K562 (cell line): ENCODE measurements around the gene GLRX5. TPM values are rescaled to one million over a fixed set of nuclear protein-coding genes. Genes with fewer than 3 reads are reported as not detected.

Experiments
- ATAC-seq: fragments of 200-7000 bp; cut with Tn5 transposase; 3 replicates; pipeline ENCODE4 v1.9.1; 2020; ENCODE audit warnings: moderate library complexity
- BruUV-seq: library from RNA; stranded (reverse); fragments of 400-500 nt; replicated peaks from 2 replicates; lab custom pipeline; 2021; lab: Mats Ljungman, UMichigan
- CTCF ChIA-PET: fragments of 300-600 bp; formaldehyde crosslinking; extraction: SDS; loops from one replicate; lab custom pipeline; 2021; ENCODE audit warnings: low intra/inter-chr PET ratio; lab: Yijun Ruan, JAX
- POLR2A ChIA-PET: fragments of 300-600, 350-650 bp; sonication (Branson Sonifier 250); formaldehyde crosslinking; extraction: SDS; loops from one replicate; lab custom pipeline; 2021; ENCODE audit warnings: antibody characterized with exemption, inconsistent platforms; lab: Yijun Ruan, JAX
- DNase-seq, 4 experiments: peaks; one replicate each; pipeline versions ENCODE4 v3.0.0 to v3.0.0-alpha.2; 2011 to 2018; ENCODE audit warnings: low spot score in 3 of 4, mixed read lengths in 3 of 4; ENCODE audit errors: extremely low read depth in 1 of 4
- FAIRE-seq: peaks from 2 replicates; lab custom pipeline; 2011; peaks lifted over from hg19 to GRCh38; lab: Jason Lieb, UNC
- H2AFZ ChIP-seq: 2 replicates; pipeline ENCODE4 v1.6.0; 2011; ENCODE audit warnings: low read depth, low read length, control low read depth, inconsistent platforms
- H3K27ac ChIP-seq: fragments of 200-600 bp; 3 replicates; pipeline ENCODE4 v1.8.0; 2011; ENCODE audit warnings: low read depth, mild to moderate bottlenecking, control low read depth, inconsistent platforms, low read length, moderate library complexity, mixed read lengths; ENCODE audit errors: extremely low read depth
- H3K27me3 ChIP-seq, 2 experiments: fragments of 300-600 bp in 1 of 2; 2 replicates in 1 of 2; 3 replicates in 1 of 2; pipeline versions ENCODE4 v1.6.0 to v1.8.0; 2011; ENCODE audit warnings: inconsistent platforms in 2 of 2, low read length in 2 of 2, mild to moderate bottlenecking in 1 of 2, mixed read lengths in 1 of 2, moderate library complexity in 1 of 2; ENCODE audit not compliant: control insufficient read depth in 2 of 2, insufficient read depth in 2 of 2
- H3K36me3 ChIP-seq: fragments of 300-600 bp; 3 replicates; pipeline ENCODE4 v1.8.0; 2011; ENCODE audit warnings: mild to moderate bottlenecking, low read length, inconsistent platforms; ENCODE audit not compliant: control insufficient read depth, insufficient read depth
- H3K4me1 ChIP-seq, 2 experiments: fragments of 200-600 bp in 1 of 2; replicated peaks in 1 of 2; 2 replicates in 1 of 2; 3 replicates in 1 of 2; pipeline versions ENCODE4 v1.5.1 to v1.8.0; 2011; ENCODE audit warnings: inconsistent platforms in 2 of 2, low read length in 2 of 2, mild to moderate bottlenecking in 1 of 2, mixed read lengths in 1 of 2, moderate library complexity in 1 of 2; ENCODE audit not compliant: control insufficient read depth in 2 of 2, insufficient read depth in 2 of 2
- H3K4me2 ChIP-seq: 2 replicates; pipeline ENCODE4 v1.6.1; 2011; ENCODE audit warnings: low read length, control low read depth, inconsistent platforms, mixed read lengths; ENCODE audit not compliant: insufficient read depth
- H3K4me3 ChIP-seq: fragments of 200-600 bp; sonication (generic), shearing (Covaris generic); 2 replicates; pipeline ENCODE4 v1.5.1; 2016; ENCODE audit warnings: control low read depth, inconsistent platforms
- H3K79me2 ChIP-seq: fragments of 200-600 bp; 3 replicates; pipeline ENCODE4 v1.8.0; 2011; ENCODE audit warnings: low read length, inconsistent platforms; ENCODE audit not compliant: control insufficient read depth, insufficient read depth
- H3K9ac ChIP-seq, 2 experiments: 2 replicates each; pipeline versions ENCODE4 v1.6.0 to v1.6.1; 2011; ENCODE audit warnings: low read depth in 2 of 2, low read length in 2 of 2, control low read depth in 1 of 2, inconsistent platforms in 1 of 2, mild to moderate bottlenecking in 1 of 2, mixed read lengths in 1 of 2; ENCODE audit not compliant: insufficient read depth in 1 of 2
- H3K9me1 ChIP-seq: one replicate; pipeline ENCODE4 v1.6.0; 2011; ENCODE audit warnings: inconsistent platforms, mild to moderate bottlenecking, low read length, moderate library complexity; ENCODE audit not compliant: control insufficient read depth, insufficient read depth
- H3K9me3 ChIP-seq: replicated peaks from 2 replicates; pipeline ENCODE4 v1.5.1; 2011; ENCODE audit warnings: low read depth, low read length, inconsistent platforms; ENCODE audit not compliant: control insufficient read depth, insufficient read depth
- H4K20me1 ChIP-seq: replicated peaks from 2 replicates; pipeline ENCODE4 v1.6.1; 2011; ENCODE audit warnings: low read length, inconsistent platforms, mixed read lengths; ENCODE audit not compliant: control insufficient read depth, insufficient read depth
- ARNT ChIP-seq, 2 experiments: fragments of 450-650 bp; IDR thresholded peaks; 2 replicates each; pipeline ENCODE4 v1.6.1; 2016; ENCODE audit warnings: mild to moderate bottlenecking in 1 of 2
- DMBX1 ChIP-seq: fragments of 250-450 bp; sonication (Bioruptor Pico); IDR thresholded peaks from 2 replicates; pipeline ENCODE4 v1.8.0; 2022; ENCODE audit warnings: inconsistent platforms, mild to moderate bottlenecking, moderate library complexity, borderline replicate concordance
- EP300 ChIP-seq: IDR thresholded peaks from 2 replicates; pipeline ENCODE4 v1.6.1; 2012; ENCODE audit warnings: low read length, improper control_type of control experiment
- GATA2 ChIP-seq: sonication (generic); formaldehyde crosslinking; IDR thresholded peaks from 2 replicates; pipeline ENCODE4 v1.4.0; 2020; ENCODE audit warnings: mild to moderate bottlenecking, missing genetic modification reagents
- L3MBTL2 ChIP-seq: fragments of 450-650 bp; IDR thresholded peaks from 2 replicates; pipeline ENCODE4 v1.6.1; 2016; ENCODE audit warnings: mild to moderate bottlenecking, moderate library complexity
- MYC ChIP-seq, 2 experiments: fragments of 250-450 bp in 1 of 2; sonication (Bioruptor Pico) in 1 of 2; IDR thresholded peaks; 2 replicates each; pipeline versions ENCODE4 v1.5.1 to v1.6.1; 2012 to 2021; ENCODE audit warnings: low read depth in 2 of 2, borderline replicate concordance in 1 of 2, improper control_type of control experiment in 1 of 2, low read length in 1 of 2, mild to moderate bottlenecking in 1 of 2, moderate library complexity in 1 of 2
- NFIC ChIP-seq: fragments of 450-650 bp; IDR thresholded peaks from 2 replicates; pipeline ENCODE4 v1.6.1; 2017; ENCODE audit warnings: mild to moderate bottlenecking, inconsistent platforms
- TAF15 ChIP-seq: fragments of 200-400 bp; formaldehyde crosslinking; IDR thresholded peaks from 2 replicates; pipeline ENCODE4 v1.6.1; 2017; ENCODE audit warnings: mild to moderate bottlenecking, low read depth, low read length, moderate library complexity
- TCF3 ChIP-seq: sonication (generic); formaldehyde crosslinking; IDR thresholded peaks from 2 replicates; pipeline ENCODE4 v1.4.0; 2020; ENCODE audit warnings: mild to moderate bottlenecking, missing genetic modification reagents
- ZNF175 ChIP-seq: fragments of 200-800 bp; sonication (Bioruptor generic); IDR thresholded peaks from 2 replicates; pipeline ENCODE4 v1.6.1; 2016; ENCODE audit warnings: low read depth, mild to moderate bottlenecking, missing genetic modification characterization, missing compliant biosample characterization
- ZNF184 ChIP-seq: sonication (generic); formaldehyde crosslinking; IDR thresholded peaks from 2 replicates; pipeline ENCODE4 v1.5.0; 2020; ENCODE audit warnings: missing genetic modification reagents
- ZNF280A ChIP-seq: fragments of 450-650 bp; IDR thresholded peaks from 2 replicates; pipeline ENCODE4 v1.6.1; 2018; ENCODE audit warnings: mild to moderate bottlenecking, low read depth; ENCODE audit not compliant: partially characterized antibody
- ZNF384 ChIP-seq: IDR thresholded peaks from 2 replicates; pipeline ENCODE4 v1.6.1; 2012; ENCODE audit warnings: low read depth, low read length, improper control_type of control experiment
- WGBS: fragments of 100-300 bp; shearing (Covaris generic); methylation state at CpG from one replicate; pipeline ENCODE4 v1.1.6; 2016; ENCODE audit warnings: low coverage, mixed read lengths; ENCODE audit not compliant: insufficient coverage; ENCODE audit errors: missing lambda C conversion rate; 5-methylcytosine and 5-hydroxymethylcytosine counted together
- in situ Hi-C: fragments of 300-500 bp; cut with MboI; formaldehyde crosslinking; loops from 4 replicates; pipeline ENCODE4 v1.15.0; 2018; ENCODE audit warnings: inconsistent platforms, mixed read lengths
- intact Hi-C: fragments of 100-400 bp; cut with micrococcal nuclease; formaldehyde crosslinking; loops from 2 replicates; pipeline ENCODE4 v1.14.2; 2022
- polyA plus RNA-seq, 8 experiments: library from polyadenylated mRNA; depleted of rRNA in 4 of 8; stranded (reverse) in 5 of 8; unstranded in 3 of 8; fragments of >200 nt; fragmentation: Nextera tagmentation in 2 of 8; fragmentation: Illumina TruSeq in 1 of 8; extraction: Ambion mirVana in 2 of 8; extraction: Trizol in 1 of 8; gene quantifications; 2 replicates each; pipeline versions ENCODE4 v1.2.1 to v1.2.3, GENCODE V29; 2011 to 2014; ENCODE audit warnings: inconsistent platforms in 1 of 8, missing spikeins in 1 of 8
- total RNA-seq, 7 experiments: library from RNA; depleted of rRNA in 6 of 7; stranded (reverse); fragments of >200 nt in 6 of 7; fragmentation: Illumina TruSeq in 2 of 7; extraction: Trizol in 2 of 7; gene quantifications; 2 replicates each; pipeline versions ENCODE4 v1.2.1 to v1.2.3, GENCODE V29; 2011 to 2021; ENCODE audit warnings: low replicate concordance in 1 of 7
- TF ChIP-seq, protein P1 (sequence below): sonication (generic); formaldehyde crosslinking; IDR thresholded peaks from 2 replicates; pipeline ENCODE4 v1.8.0; 2023; ENCODE audit warnings: mild to moderate bottlenecking, missing genetic modification reagents
- TF ChIP-seq, protein P2 (sequence below): sonication (generic); IDR thresholded peaks from 2 replicates; pipeline ENCODE4 v1.6.1; 2016

GLRX5 gene
- total and polyA plus RNA-seq, 9 of the 15 experiments (the other 6 are each of a cell fraction or from before 2014, with no cell fraction given) = 16.7 to 96.8 (median 66.8) TPM

DNA sequence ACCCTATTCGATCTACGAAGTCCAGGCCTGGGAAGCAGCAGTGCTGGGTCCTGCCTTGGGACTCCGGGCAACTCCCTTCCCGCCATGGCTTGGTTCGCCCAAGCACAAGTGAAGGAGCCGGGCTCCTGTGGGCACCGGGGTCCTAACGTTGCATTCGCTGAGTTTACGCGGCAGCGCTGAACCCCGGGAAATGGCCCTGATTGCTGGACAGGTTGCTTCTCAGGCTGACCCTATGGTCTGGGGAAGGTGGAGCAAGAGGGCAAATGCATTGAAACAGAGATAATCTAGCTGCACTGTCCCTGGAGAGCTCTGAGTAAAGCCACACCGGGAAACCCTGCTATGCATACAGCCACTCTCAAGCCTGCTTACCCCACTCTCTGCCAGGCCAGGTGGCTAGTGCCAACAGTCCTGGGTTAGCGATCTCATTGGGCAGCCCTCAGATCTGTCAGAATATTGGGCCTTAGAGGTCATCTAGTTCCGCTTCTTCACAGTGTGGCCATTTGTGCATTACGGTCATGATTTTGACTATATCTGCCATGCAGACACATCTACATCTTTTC, 29.7 kb upstream of the GLRX5 start (continued):
- TF ChIP-seq, protein P1, sequence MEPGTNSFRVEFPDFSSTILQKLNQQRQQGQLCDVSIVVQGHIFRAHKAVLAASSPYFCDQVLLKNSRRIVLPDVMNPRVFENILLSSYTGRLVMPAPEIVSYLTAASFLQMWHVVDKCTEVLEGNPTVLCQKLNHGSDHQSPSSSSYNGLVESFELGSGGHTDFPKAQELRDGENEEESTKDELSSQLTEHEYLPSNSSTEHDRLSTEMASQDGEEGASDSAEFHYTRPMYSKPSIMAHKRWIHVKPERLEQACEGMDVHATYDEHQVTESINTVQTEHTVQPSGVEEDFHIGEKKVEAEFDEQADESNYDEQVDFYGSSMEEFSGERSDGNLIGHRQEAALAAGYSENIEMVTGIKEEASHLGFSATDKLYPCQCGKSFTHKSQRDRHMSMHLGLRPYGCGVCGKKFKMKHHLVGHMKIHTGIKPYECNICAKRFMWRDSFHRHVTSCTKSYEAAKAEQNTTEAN (CRISPR knock-in tag) = no peak

- in situ Hi-C loops (no loop called here), intact Hi-C loops (no loop called here)
- Histone ChIP-seq H3K36me3 (no peaks in the 10 kb centered on the region), H3K4me2 (no peak overlapping the region; the same call in 1 of the 2 replicates), H3K79me2 (no peaks in the 10 kb centered on the region), H3K9me1 (no peaks in the 10 kb centered on the region), H3K9ac (no peak overlapping the region), H3K4me1 (peaks cover 18 to 22% of the 10 kb centered on the region in 2 experiments), H2AFZ (peak overlapping the region; percentile 78), H4K20me1 (no peaks in the 10 kb centered on the region), H3K27me3 (no peaks in the 10 kb centered on the region), H3K27ac (no peak overlapping the region), H3K9me3 (no peaks in the 10 kb centered on the region), H3K4me3 (no peak overlapping the region)
- peak; percentile 39 to 62 (median 56) for DNase-seq
- BruUV-seq = no TSS peak
- ChIA-PET POLR2A (no interaction called here), CTCF (interaction anchor here (0.7 kb wide), 1 partner anchor 44 kb away, joined by 3 read pairs; no protein-coding TSS in a partner anchor)
- peak; percentile 69 for FAIRE-seq
- WGBS = 2% methylated on average over 8 of the region's 8 CpGs
- ATAC-seq = peak; percentile 75
- TF ChIP-seq ZNF280A = no peak
- TF ChIP-seq EP300 = peak; percentile 52; the same call in 1 of the 2 replicates
- TF ChIP-seq ARNT (IDR thresholded peaks at IDR 0.05) = no peak
- TF ChIP-seq ZNF175 = peak; percentile 68; the same call in 1 of the 2 replicates
- TF ChIP-seq L3MBTL2 = peak; percentile 86
- 0 out of 2 replicates have a peak, but pooled peaks have one; percentile 39 for TF ChIP-seq NFIC
- peak; percentile 14; the same call in 1 of the 2 replicates for TF ChIP-seq DMBX1 (CRISPR knock-in tag)
- TF ChIP-seq ZNF384 = no peak
- TF ChIP-seq TAF15 = no peak
- TF ChIP-seq ZNF184 (CRISPR knock-in tag) = no peak
- peak; percentile 65 for TF ChIP-seq TCF3
- peak; percentile 93 for TF ChIP-seq MYC (IDR thresholded peaks at IDR 0.05; ENCODE audit: low read depth, low read length)
- TF ChIP-seq MYC (CRISPR knock-in tag; IDR thresholded peaks at IDR 0.05; ENCODE audit: borderline replicate concordance, low read depth) = no peak
- TF ChIP-seq, protein P2, sequence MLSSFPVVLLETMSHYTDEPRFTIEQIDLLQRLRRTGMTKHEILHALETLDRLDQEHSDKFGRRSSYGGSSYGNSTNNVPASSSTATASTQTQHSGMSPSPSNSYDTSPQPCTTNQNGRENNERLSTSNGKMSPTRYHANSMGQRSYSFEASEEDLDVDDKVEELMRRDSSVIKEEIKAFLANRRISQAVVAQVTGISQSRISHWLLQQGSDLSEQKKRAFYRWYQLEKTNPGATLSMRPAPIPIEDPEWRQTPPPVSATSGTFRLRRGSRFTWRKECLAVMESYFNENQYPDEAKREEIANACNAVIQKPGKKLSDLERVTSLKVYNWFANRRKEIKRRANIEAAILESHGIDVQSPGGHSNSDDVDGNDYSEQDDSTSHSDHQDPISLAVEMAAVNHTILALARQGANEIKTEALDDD = peak; percentile 73
- TF ChIP-seq GATA2 (CRISPR knock-in tag) = 0 out of 2 replicates have a peak, but pooled peaks have one; percentile 18
These were observed 27.7 kb upstream of the GLRX5 start for GRCh38 chr14:95507174-95507573.
